ENCODE measurements around the gene DDC.

DNA sequence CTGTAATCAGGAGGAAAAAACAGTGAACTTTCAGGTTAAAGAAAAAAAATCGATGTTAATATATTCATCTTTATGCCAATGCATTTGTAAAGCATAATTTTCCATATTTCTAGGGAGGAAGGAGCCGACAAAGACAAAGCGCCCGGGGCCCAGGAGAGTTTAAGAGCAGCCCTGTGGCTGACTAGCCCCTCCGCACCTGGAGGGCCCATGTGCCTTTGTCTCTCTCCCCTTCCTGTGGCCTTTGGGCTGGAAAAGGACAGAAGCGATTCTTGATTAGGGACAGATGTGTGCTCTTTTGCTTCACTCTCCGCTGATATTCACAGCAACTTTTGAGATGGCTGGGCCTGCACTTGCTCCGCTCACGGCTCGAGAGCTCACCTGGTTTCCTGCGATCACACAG, 23.1 kb downstream of the DDC start:
- TF ChIP-seq, protein P1, sequence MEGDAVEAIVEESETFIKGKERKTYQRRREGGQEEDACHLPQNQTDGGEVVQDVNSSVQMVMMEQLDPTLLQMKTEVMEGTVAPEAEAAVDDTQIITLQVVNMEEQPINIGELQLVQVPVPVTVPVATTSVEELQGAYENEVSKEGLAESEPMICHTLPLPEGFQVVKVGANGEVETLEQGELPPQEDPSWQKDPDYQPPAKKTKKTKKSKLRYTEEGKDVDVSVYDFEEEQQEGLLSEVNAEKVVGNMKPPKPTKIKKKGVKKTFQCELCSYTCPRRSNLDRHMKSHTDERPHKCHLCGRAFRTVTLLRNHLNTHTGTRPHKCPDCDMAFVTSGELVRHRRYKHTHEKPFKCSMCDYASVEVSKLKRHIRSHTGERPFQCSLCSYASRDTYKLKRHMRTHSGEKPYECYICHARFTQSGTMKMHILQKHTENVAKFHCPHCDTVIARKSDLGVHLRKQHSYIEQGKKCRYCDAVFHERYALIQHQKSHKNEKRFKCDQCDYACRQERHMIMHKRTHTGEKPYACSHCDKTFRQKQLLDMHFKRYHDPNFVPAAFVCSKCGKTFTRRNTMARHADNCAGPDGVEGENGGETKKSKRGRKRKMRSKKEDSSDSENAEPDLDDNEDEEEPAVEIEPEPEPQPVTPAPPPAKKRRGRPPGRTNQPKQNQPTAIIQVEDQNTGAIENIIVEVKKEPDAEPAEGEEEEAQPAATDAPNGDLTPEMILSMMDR (IDR thresholded peaks at IDR 0.05; ENCODE audit: low read depth, low read length, poor library complexity, severe bottlenecking) = no peak
- TF ChIP-seq EZH2phosphoT487 (IDR thresholded peaks at IDR 0.05; ENCODE audit: borderline replicate concordance, low read length) = no peak
